ENCODE measurements around the gene NUP107. TPM values are rescaled to one million over a fixed set of nuclear protein-coding genes. Genes with fewer than 3 reads are reported as not detected.

Gene NUP107
- total RNA-seq, 1 donor from 2014 or later = 80.7 TPM

GRCh38 chr12:68790081-68790951 lies 103.5 kb downstream of the NUP107 start:
- Mint-ChIP-seq H3K4me1 (ENCODE audit: low read depth) (peaks cover 13% of the 10 kb centered on the region), H3K9me3 (ENCODE audit: low read depth) (no peaks in the 10 kb centered on the region), H3K36me3 (ENCODE audit: insufficient read depth) (no peaks in the 10 kb centered on the region), H3K4me3 (ENCODE audit: low read depth) (no peak overlapping the region), H3K27me3 (no peaks in the 10 kb centered on the region), H3K27ac (no peak overlapping the region)
- no peak for DNase-seq (ENCODE audit: low spot score, unreplicated experiment)
- TF ChIP-seq CTCF (IDR thresholded peaks at IDR 0.05; ENCODE audit: unreplicated experiment) = no peak

GRCh38 chr12:68790952-68791234 lies 104.1 kb downstream of the NUP107 start:
- Mint-ChIP-seq H3K27me3 (no peaks in the 10 kb centered on the region), H3K36me3 (ENCODE audit: insufficient read depth) (no peaks in the 10 kb centered on the region), H3K9me3 (ENCODE audit: low read depth) (no peaks in the 10 kb centered on the region), H3K4me3 (ENCODE audit: low read depth) (no peak overlapping the region), H3K27ac (no peak overlapping the region), H3K4me1 (ENCODE audit: low read depth) (peaks cover 13% of the 10 kb centered on the region)
- DNase-seq (ENCODE audit: low spot score, unreplicated experiment) = no peak
- TF ChIP-seq CTCF (IDR thresholded peaks at IDR 0.05; ENCODE audit: unreplicated experiment) = no peak

- DNase-seq (ENCODE audit: low spot score, unreplicated experiment) = no peak
- no peak overlapping the region for H3K4me3 Mint-ChIP-seq (ENCODE audit: low read depth)
- no peak overlapping the region for H3K27ac Mint-ChIP-seq
- H3K27me3 Mint-ChIP-seq = no peaks in the 10 kb centered on the region
- H3K36me3 Mint-ChIP-seq (ENCODE audit: insufficient read depth) = no peaks in the 10 kb centered on the region
- no peak for TF ChIP-seq CTCF (IDR thresholded peaks at IDR 0.05; ENCODE audit: unreplicated experiment)
- no peaks in the 10 kb centered on the region for H3K9me3 Mint-ChIP-seq (ENCODE audit: low read depth)
- peaks cover 13% of the 10 kb centered on the region for H3K4me1 Mint-ChIP-seq (ENCODE audit: low read depth)
Measured at GRCh38 chr12:68791897-68792481, 105.2 kb downstream of the NUP107 start.

GRCh38 chr12:68792952-68793351 lies 106.2 kb downstream of the NUP107 start:
- no peak for TF ChIP-seq CTCF (IDR thresholded peaks at IDR 0.05; ENCODE audit: unreplicated experiment)

GRCh38 chr12:68793436-68793835 lies 106.7 kb downstream of the NUP107 start:
- no peaks in the 10 kb centered on the region for H3K36me3 Mint-ChIP-seq (ENCODE audit: insufficient read depth)
- H3K9me3 Mint-ChIP-seq (ENCODE audit: low read depth) = no peaks in the 10 kb centered on the region
- no peak overlapping the region for H3K27ac Mint-ChIP-seq
- DNase-seq (ENCODE audit: low spot score, unreplicated experiment) = no peak
- H3K4me3 Mint-ChIP-seq (ENCODE audit: low read depth) = no peak overlapping the region
- H3K4me1 Mint-ChIP-seq (ENCODE audit: low read depth) = peaks cover 6% of the 10 kb centered on the region
- no peaks in the 10 kb centered on the region for H3K27me3 Mint-ChIP-seq
- TF ChIP-seq CTCF (IDR thresholded peaks at IDR 0.05; ENCODE audit: unreplicated experiment) = no peak

More at GRCh38 chr12:68792952-68793351, 106.2 kb downstream of the NUP107 start:
- no peak overlapping the region for H3K27ac Mint-ChIP-seq
- no peak for DNase-seq (ENCODE audit: low spot score, unreplicated experiment)
- peaks cover 8% of the 10 kb centered on the region for H3K4me1 Mint-ChIP-seq (ENCODE audit: low read depth)
- H3K9me3 Mint-ChIP-seq (ENCODE audit: low read depth) = no peaks in the 10 kb centered on the region
- no peaks in the 10 kb centered on the region for H3K36me3 Mint-ChIP-seq (ENCODE audit: insufficient read depth)
- no peak overlapping the region for H3K4me3 Mint-ChIP-seq (ENCODE audit: low read depth)
- H3K27me3 Mint-ChIP-seq = no peaks in the 10 kb centered on the region
